DOHH2 (cell line): ENCODE results near the gene SPOP.

Experiments used
- EZH2phosphoT487 ChIP-seq: fragments of 200-600 bp; sonication (generic); IDR thresholded peaks from 2 replicates; pipeline ENCODE4 v1.6.1; 2017; ENCODE audit warnings: borderline replicate concordance, mild to moderate bottlenecking, antibody characterized with exemption, low read length, moderate library complexity, mixed read lengths
- TF ChIP-seq, protein P1 (sequence below): fragments of 200-600 bp; sonication (generic); IDR thresholded peaks from one replicate; pipeline ENCODE4 v1.5.1; 2014; ENCODE audit warnings: antibody characterized with exemption, mild to moderate bottlenecking, low read depth, low read length; ENCODE audit not compliant: poor library complexity, severe bottlenecking

DNA sequence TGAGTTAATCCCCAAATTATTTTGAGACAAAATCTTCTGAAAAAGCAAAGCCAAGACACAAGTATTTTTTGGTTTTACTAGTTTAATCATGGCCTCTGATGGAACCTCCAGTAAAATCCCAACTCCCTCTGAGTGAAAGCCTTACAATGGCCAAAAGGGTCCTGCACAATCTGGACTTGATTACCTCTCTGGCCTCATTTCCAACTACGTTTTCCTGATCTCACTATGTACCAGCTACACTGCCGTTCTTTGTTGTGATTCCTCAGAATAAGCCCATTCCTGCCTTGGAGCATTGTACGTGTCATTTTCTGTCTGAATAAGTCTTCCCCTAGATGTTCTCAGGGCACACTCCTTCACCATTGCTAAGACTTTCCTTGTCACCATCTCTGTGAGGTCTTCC lies 37.3 kb downstream of the SPOP start:
- TF ChIP-seq, protein P1, sequence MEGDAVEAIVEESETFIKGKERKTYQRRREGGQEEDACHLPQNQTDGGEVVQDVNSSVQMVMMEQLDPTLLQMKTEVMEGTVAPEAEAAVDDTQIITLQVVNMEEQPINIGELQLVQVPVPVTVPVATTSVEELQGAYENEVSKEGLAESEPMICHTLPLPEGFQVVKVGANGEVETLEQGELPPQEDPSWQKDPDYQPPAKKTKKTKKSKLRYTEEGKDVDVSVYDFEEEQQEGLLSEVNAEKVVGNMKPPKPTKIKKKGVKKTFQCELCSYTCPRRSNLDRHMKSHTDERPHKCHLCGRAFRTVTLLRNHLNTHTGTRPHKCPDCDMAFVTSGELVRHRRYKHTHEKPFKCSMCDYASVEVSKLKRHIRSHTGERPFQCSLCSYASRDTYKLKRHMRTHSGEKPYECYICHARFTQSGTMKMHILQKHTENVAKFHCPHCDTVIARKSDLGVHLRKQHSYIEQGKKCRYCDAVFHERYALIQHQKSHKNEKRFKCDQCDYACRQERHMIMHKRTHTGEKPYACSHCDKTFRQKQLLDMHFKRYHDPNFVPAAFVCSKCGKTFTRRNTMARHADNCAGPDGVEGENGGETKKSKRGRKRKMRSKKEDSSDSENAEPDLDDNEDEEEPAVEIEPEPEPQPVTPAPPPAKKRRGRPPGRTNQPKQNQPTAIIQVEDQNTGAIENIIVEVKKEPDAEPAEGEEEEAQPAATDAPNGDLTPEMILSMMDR = no peak
- no peak for TF ChIP-seq EZH2phosphoT487
